Adrenal gland (tissue), 12 donors: ENCODE results near the gene ANAPC15. TPM values are rescaled to one million over a fixed set of nuclear protein-coding genes. Genes with fewer than 3 reads are reported as not detected.

ENCODE experiments used
- DNase-seq, 7 donors: peaks; one replicate each; pipeline ENCODE4 v3.0.0-alpha.2; 2019 to 2020
- H3K27ac ChIP-seq, 5 donors: fragments of 200-600 bp; sonication (generic) in 4 of 5; 1 replicate in 3 of 5; 2 replicates in 2 of 5; pipeline versions ENCODE4 v1.5.1 to v1.8.0; 2016 to 2020; ENCODE audit warnings: mild to moderate bottlenecking in 1 of 5
- H3K27me3 ChIP-seq: fragments of 200-600 bp; 2 replicates; pipeline ENCODE4 v1.8.0; 2021
- H3K36me3 ChIP-seq, 2 donors: fragments of 200-600 bp; replicated peaks in 1 of 2; 1 replicate in 1 of 2; 2 replicates in 1 of 2; pipeline versions ENCODE4 v1.5.1 to v1.8.0; 2018 to 2022
- H3K4me1 ChIP-seq, 2 donors: fragments of 200-600 bp; replicated peaks in 1 of 2; 1 replicate in 1 of 2; 2 replicates in 1 of 2; pipeline versions ENCODE4 v1.5.1 to v1.8.0; 2018 to 2021
- H3K4me3 ChIP-seq, 4 donors: fragments of 200-600 bp; sonication (generic) in 3 of 4; one replicate each; pipeline ENCODE4 v1.5.1; 2016 to 2018
- H3K9me3 ChIP-seq, 3 donors: fragments of 200-600 bp; sonication (generic) in 1 of 3; replicated peaks in 1 of 3; 1 replicate in 2 of 3; 2 replicates in 1 of 3; pipeline versions ENCODE4 v1.5.1 to v1.8.0; 2016 to 2021
- CTCF ChIP-seq, 6 experiments: fragments of 450-650 bp in 4 of 6; fragments of 200-600 bp in 2 of 6; sonication (generic) in 1 of 6; IDR thresholded peaks; 1 replicate in 5 of 6; 2 replicates in 1 of 6; pipeline versions ENCODE4 v1.5.1 to v1.8.0; 2016 to 2021; ENCODE audit warnings: antibody characterized with exemption in 6 of 6, mild to moderate bottlenecking in 2 of 6, moderate library complexity in 1 of 6
- POLR2A ChIP-seq, 2 donors: fragments of 450-650 bp; IDR thresholded peaks; one replicate each; pipeline ENCODE4 v1.6.1; 2017; ENCODE audit warnings: antibody characterized with exemption in 2 of 2, mild to moderate bottlenecking in 2 of 2, moderate library complexity in 1 of 2
- WGBS, 4 donors: extraction: QIAGEN DNeasy Blood & Tissue Kit in 2 of 4; methylation state at CpG; one replicate each; pipeline versions ENCODE4 v1.1.5 to v1.1.7; 2013 to 2017; 5-methylcytosine and 5-hydroxymethylcytosine counted together
- intact Hi-C, 2 donors: fragments of 100-400 bp; cut with DNase I; formaldehyde crosslinking; loops; one replicate each; pipeline versions ENCODE4 v1.14.1 to v1.15.0; 2022 to 2023
- polyA plus RNA-seq, 3 donors: library from polyadenylated mRNA; stranded (reverse); fragments of 200-250 nt in 2 of 3; fragments of 350-450 nt in 1 of 3; fragmentation: Illumina TruSeq in 1 of 3; extraction: RNeasy Lipid Tissue Mini Kit (QIAGEN cat#74804) in 1 of 3; gene quantifications; one replicate each; pipeline ENCODE4 v1.2.3, GENCODE V29; 2013 to 2014
- total RNA-seq, 9 donors: library from RNA; depleted of rRNA in 4 of 9; stranded (reverse); fragments of >200 nt in 4 of 9; fragments of 120-200 nt in 1 of 9; fragmentation: NEBNext Ultra II Directional in 1 of 9; extraction: Animal tissue kit (Norgen Biotek cat#: 25700) in 1 of 9; gene quantifications; one replicate each; pipeline versions ENCODE4 v1.1.0 to v1.2.4, GENCODE V29; 2013 to 2023
- donor health status: healthy with polysubstance abuse.
- donor health status: Bipolar disorder and iron deficiency.
- donor health status: DM: yes; HTN: yes; CAD: no.
- donor health status: DM: no; HTN: no; CAD: no.
- donor health status: DM: no; HTN: no; CAD: no.
- donor health status: DM: yes; HTN: yes; CAD: no.

Gene ANAPC15
- total and polyA plus RNA-seq, 12 donors: 15.3 to 80.0 (median 34.9) TPM

GRCh38 chr11:72081821-72082453, 30.6 kb downstream of the ANAPC15 start:
- peak overlapping the region in 2 of 5 donors; percentile 18 to 93 for H3K27ac ChIP-seq
- H3K36me3 ChIP-seq: no peaks in the 10 kb centered on the region
- no peak for TF ChIP-seq CTCF (IDR thresholded peaks at IDR 0.05)
- TF ChIP-seq POLR2A (IDR thresholded peaks at IDR 0.05): no peak
- peaks cover 11 to 42% of the 10 kb centered on the region in 2 donors for H3K4me1 ChIP-seq
- 76 to 85% (median 83%) methylated on average over 3 of the region's 3 CpGs for WGBS, 4 donors
- peak in 1 of 7 donors; percentile 42 for DNase-seq
- no peak overlapping the region for H3K4me3 ChIP-seq
- intact Hi-C loops: no loop called here
- H3K9me3 ChIP-seq: no peaks in the 10 kb centered on the region
- no peaks in the 10 kb centered on the region for H3K27me3 ChIP-seq

- 62 to 78% (median 71%) methylated on average over 20 to 21 of the region's 21 CpGs for WGBS, 4 donors
- no peaks in the 10 kb centered on the region for H3K36me3 ChIP-seq
- H3K27me3 ChIP-seq: no peaks in the 10 kb centered on the region
- H3K27ac ChIP-seq: peak overlapping the region in 4 of 5 donors; percentile 70 to 93 (median 88)
- intact Hi-C loops: no loop called here
- no peaks in the 10 kb centered on the region for H3K9me3 ChIP-seq
- no peak for DNase-seq
- peaks cover 11 to 38% of the 10 kb centered on the region in 2 donors for H3K4me1 ChIP-seq
- TF ChIP-seq POLR2A (IDR thresholded peaks at IDR 0.05) (no peak), CTCF (IDR thresholded peaks at IDR 0.05) (no peak)
- H3K4me3 ChIP-seq: peak overlapping the region in 2 of 4 donors; percentile 28 to 70
Observed at GRCh38 chr11:72081184-72081644, 31.3 kb downstream of the ANAPC15 start.

GRCh38 chr11:72080326-72081183, 31.9 kb downstream of the ANAPC15 start, which contains the start of the genes LRRC51 and NUMA1:
Gene LRRC51, plus strand, starts transcription at chr11:72080850. Its CDS starts 8,234 bp downstream, at chr11:72089084.
Gene NUMA1, minus strand, starts transcription at chr11:72080542. Its CDS starts 44,599 bp downstream, at chr11:72035943.
- 0 to 1% (median 1%) methylated on average over 29 to 60 of the region's 60 CpGs for WGBS, 4 donors
- peak; percentile 99 to 100 (median 100) for DNase-seq
- H3K27ac ChIP-seq: peak within 1 kb of the TSS; percentile 78 to 93 (median 87)
- intact Hi-C loops: no loop called here
- H3K27me3 ChIP-seq: no peaks in the 10 kb centered on the region
- H3K4me3 ChIP-seq: peak within 1 kb of the TSS in 3 of 4 donors; percentile 70 to 81 (median 77)
- TF ChIP-seq CTCF (IDR thresholded peaks at IDR 0.05): no peak
- peak in 1 of 2 donors; percentile 88 for TF ChIP-seq POLR2A (IDR thresholded peaks at IDR 0.05)
- no peaks in the 10 kb centered on the region for H3K36me3 ChIP-seq
- H3K9me3 ChIP-seq: no peaks in the 10 kb centered on the region
- peaks cover 11 to 35% of the 10 kb centered on the region in 2 donors for H3K4me1 ChIP-seq

GRCh38 chr11:72079819-72080325, 32.6 kb downstream of the ANAPC15 start:
- no peak for DNase-seq
- 0 to 7% (median 4%) methylated on average over 15 to 16 of the region's 16 CpGs for WGBS, 4 donors
- peak overlapping the region; percentile 78 to 93 (median 87) for H3K27ac ChIP-seq

More at GRCh38 chr11:72079819-72080325, 32.6 kb downstream of the ANAPC15 start:
- H3K4me1 ChIP-seq: peaks cover 11 to 35% of the 10 kb centered on the region in 2 donors
- H3K36me3 ChIP-seq: no peaks in the 10 kb centered on the region
- no peaks in the 10 kb centered on the region for H3K9me3 ChIP-seq
- intact Hi-C loops: no loop called here
- peak overlapping the region in 3 of 4 donors; percentile 70 to 81 (median 77) for H3K4me3 ChIP-seq
- H3K27me3 ChIP-seq: no peaks in the 10 kb centered on the region
- no peak for TF ChIP-seq CTCF (IDR thresholded peaks at IDR 0.05)
- TF ChIP-seq POLR2A (IDR thresholded peaks at IDR 0.05): no peak
